HEK293 (cell line): ENCODE results near the gene LACTBL1.

Experiments used
- CTCF ChIA-PET: fragments of 350-600 bp; formaldehyde crosslinking; extraction: SDS; loops from one replicate; lab custom pipeline; 2021; ENCODE audit warnings: antibody characterized with exemption; lab: Yijun Ruan, JAX
- POLR2A ChIA-PET: fragments of 300-600 bp; formaldehyde crosslinking; extraction: SDS; loops from one replicate; lab custom pipeline; 2020; ENCODE audit warnings: antibody characterized with exemption, inconsistent platforms; lab: Yijun Ruan, JAX
- H3K27ac ChIP-seq: fragments of 200-500 bp; sonication (Bioruptor generic); 2 replicates; pipeline ENCODE4 v1.5.1; 2014; ENCODE audit warnings: low read depth, low read length, control low read depth, inconsistent platforms; ENCODE audit errors: extremely low read depth
- H3K36me3 ChIP-seq, 2 experiments: fragments of 200-500 bp in 1 of 2; sonication (Bioruptor generic) in 1 of 2; 1 replicate in 1 of 2; 2 replicates in 1 of 2; pipeline ENCODE4 v1.5.1; 2014 to 2017; ENCODE audit warnings: inconsistent platforms in 2 of 2, low read length in 2 of 2; ENCODE audit not compliant: control insufficient read depth in 2 of 2, insufficient read depth in 1 of 2
- H3K4me1 ChIP-seq: fragments of 200-500 bp; sonication (Bioruptor generic); 2 replicates; pipeline ENCODE4 v1.5.1; 2014; ENCODE audit warnings: mild to moderate bottlenecking, low read length, inconsistent platforms; ENCODE audit not compliant: control insufficient read depth, insufficient read depth
- H3K4me3 ChIP-seq: 2 replicates; pipeline ENCODE4 v1.5.1; 2011; ENCODE audit warnings: low read depth, mild to moderate bottlenecking, control low read depth, low read length, moderate library complexity
- H3K9me3 ChIP-seq: fragments of 200-500 bp; sonication (Bioruptor generic); 2 replicates; pipeline ENCODE4 v1.5.1; 2014; ENCODE audit warnings: low read depth, low read length, inconsistent platforms; ENCODE audit not compliant: control insufficient read depth, insufficient read depth
- GFI1B ChIP-seq: fragments of 450-650 bp; formaldehyde crosslinking; IDR thresholded peaks from 2 replicates; pipeline ENCODE4 v1.5.1; 2016; ENCODE audit warnings: missing biosample characterization, missing genetic modification characterization
- KLF7 ChIP-seq: fragments of 450-650 bp; formaldehyde crosslinking; IDR thresholded peaks from 2 replicates; pipeline ENCODE4 v1.5.1; 2016; ENCODE audit warnings: missing biosample characterization, missing genetic modification characterization, borderline replicate concordance
- PRDM2 ChIP-seq: fragments of 450-650 bp; formaldehyde crosslinking; IDR thresholded peaks from 2 replicates; pipeline ENCODE4 v1.5.1; 2016; ENCODE audit warnings: missing biosample characterization, missing genetic modification characterization, borderline replicate concordance
- SETDB1 ChIP-seq: IDR thresholded peaks from one replicate; pipeline ENCODE4 v1.6.1; 2017; ENCODE audit warnings: mild to moderate bottlenecking, low read length, moderate library complexity, mixed read lengths; ENCODE audit not compliant: insufficient read length
- ZFP69B ChIP-seq: fragments of 450-650 bp; formaldehyde crosslinking; IDR thresholded peaks from 2 replicates; pipeline ENCODE4 v1.5.1; 2016; ENCODE audit warnings: missing biosample characterization, missing genetic modification characterization
- ZNF10 ChIP-seq: fragments of 450-650 bp; formaldehyde crosslinking; IDR thresholded peaks from 2 replicates; pipeline ENCODE4 v1.5.1; 2017; ENCODE audit warnings: missing biosample characterization, missing genetic modification characterization
- ZNF114 ChIP-seq: fragments of 450-650 bp; formaldehyde crosslinking; IDR thresholded peaks from 2 replicates; pipeline ENCODE4 v1.5.0; 2017; ENCODE audit warnings: missing biosample characterization, missing genetic modification characterization
- ZNF138 ChIP-seq: fragments of 450-650 bp; formaldehyde crosslinking; IDR thresholded peaks from 2 replicates; pipeline ENCODE4 v1.5.1; 2016; ENCODE audit warnings: missing biosample characterization, missing genetic modification characterization, borderline replicate concordance
- ZNF174 ChIP-seq: fragments of 450-650 bp; formaldehyde crosslinking; IDR thresholded peaks from 2 replicates; pipeline ENCODE4 v1.5.0; 2017; ENCODE audit warnings: missing biosample characterization, mild to moderate bottlenecking, missing genetic modification characterization
- ZNF335 ChIP-seq: fragments of 450-650 bp; formaldehyde crosslinking; conservative IDR thresholded peaks from 2 replicates; pipeline ENCODE4 v1.5.1; 2016; ENCODE audit warnings: missing biosample characterization, missing genetic modification characterization
- ZNF423 ChIP-seq: fragments of 450-650 bp; formaldehyde crosslinking; IDR thresholded peaks from 2 replicates; pipeline ENCODE4 v1.5.1; 2016; ENCODE audit warnings: missing biosample characterization, missing genetic modification characterization
- ZNF521 ChIP-seq: fragments of 450-650 bp; formaldehyde crosslinking; IDR thresholded peaks from 2 replicates; pipeline ENCODE4 v1.5.1; 2017; ENCODE audit warnings: missing biosample characterization, mild to moderate bottlenecking, missing genetic modification characterization
- ZNF558 ChIP-seq: fragments of 450-650 bp; formaldehyde crosslinking; IDR thresholded peaks from 2 replicates; pipeline ENCODE4 v1.5.1; 2016; ENCODE audit warnings: missing biosample characterization, missing genetic modification characterization
- ZNF621 ChIP-seq: fragments of 450-650 bp; formaldehyde crosslinking; IDR thresholded peaks from 2 replicates; pipeline ENCODE4 v1.5.1; 2017; ENCODE audit warnings: missing biosample characterization, missing genetic modification characterization
- ZNF654 ChIP-seq: fragments of 450-650 bp; formaldehyde crosslinking; IDR thresholded peaks from 2 replicates; pipeline ENCODE4 v1.5.1; 2016; ENCODE audit warnings: low read depth, missing biosample characterization, missing genetic modification characterization
- ZNF660 ChIP-seq: fragments of 450-650 bp; IDR thresholded peaks from 2 replicates; pipeline ENCODE4 v1.5.1; 2018; ENCODE audit warnings: missing biosample characterization, mild to moderate bottlenecking, missing genetic modification characterization
- ZNF701 ChIP-seq: fragments of 450-650 bp; formaldehyde crosslinking; IDR thresholded peaks from 2 replicates; pipeline ENCODE4 v1.5.1; 2016; ENCODE audit warnings: missing biosample characterization, missing genetic modification characterization
- ZNF791 ChIP-seq: fragments of 450-650 bp; formaldehyde crosslinking; IDR thresholded peaks from 2 replicates; pipeline ENCODE4 v1.5.1; 2016; ENCODE audit warnings: missing biosample characterization, missing genetic modification characterization
- ZSCAN5A ChIP-seq: fragments of 450-650 bp; formaldehyde crosslinking; IDR thresholded peaks from 2 replicates; pipeline ENCODE4 v1.5.1; 2016; ENCODE audit warnings: missing biosample characterization, missing genetic modification characterization
- TF ChIP-seq, protein P1 (sequence below): fragments of 450-650 bp; formaldehyde crosslinking; optimal IDR thresholded peaks from 2 replicates; pipeline ENCODE3; 2016; ENCODE audit warnings: missing biosample characterization, mild to moderate bottlenecking, missing genetic modification characterization
- TF ChIP-seq, protein P2 (sequence below): fragments of 450-650 bp; formaldehyde crosslinking; conservative IDR thresholded peaks from 2 replicates; pipeline ENCODE4 v1.5.1; 2016; ENCODE audit warnings: low read depth, missing biosample characterization, missing genetic modification characterization

The LACTBL1 gene

DNA sequence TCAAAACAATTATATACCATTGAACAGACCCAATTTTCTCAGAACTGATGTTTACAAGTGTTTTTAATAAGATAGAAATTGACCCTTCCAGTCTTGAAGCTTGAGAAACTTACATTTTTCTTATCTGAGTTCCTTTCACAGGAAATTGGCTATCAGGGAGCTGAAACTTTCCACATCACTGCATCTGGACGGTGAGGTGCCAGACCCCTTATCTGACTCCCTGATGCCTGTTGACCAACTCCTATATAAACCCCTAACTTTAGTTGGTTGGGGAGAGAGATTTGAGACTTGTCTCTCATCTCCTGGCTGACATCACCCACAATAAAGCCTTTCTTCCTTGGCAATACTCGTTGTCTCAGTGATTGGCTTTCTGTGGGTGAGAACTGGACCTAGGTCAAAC lies 31.4 kb downstream of the LACTBL1 start:
- Histone ChIP-seq H3K4me3 (no peak overlapping the region), H3K9me3 (no peaks in the 10 kb centered on the region), H3K4me1 (no peaks in the 10 kb centered on the region), H3K27ac (no peak overlapping the region), H3K36me3 (no peaks in the 10 kb centered on the region)
- ChIA-PET CTCF (interaction anchor here (1.4 kb wide), 1 partner anchor 11 kb away, joined by 5 read pairs; no protein-coding TSS in a partner anchor), POLR2A (no interaction called here)
- TF ChIP-seq ZNF558 (tag by site-specific recombination), result no peak
- peak; percentile 89 for TF ChIP-seq SETDB1

GRCh38 chr1:22936681-22937080 lies 36.0 kb downstream of the LACTBL1 start:
- no peak overlapping the region for H3K27ac ChIP-seq
- no peak overlapping the region for H3K4me3 ChIP-seq
- ChIA-PET CTCF (interaction anchor here (0.6 to 1.2 kb wide), 3 partner anchors 27 to 130 kb away, joined by 3 to 5 read pairs (median 5); no protein-coding TSS in a partner anchor), POLR2A (no interaction called here)
- H3K36me3 ChIP-seq, result no peaks in the 10 kb centered on the region
- no peaks in the 10 kb centered on the region for H3K4me1 ChIP-seq
- no peaks in the 10 kb centered on the region for H3K9me3 ChIP-seq
- TF ChIP-seq ZNF335 (tag by site-specific recombination), result no peak
- no peak for TF ChIP-seq KLF7 (tag by site-specific recombination)
- no peak for TF ChIP-seq ZNF621
- TF ChIP-seq ZNF423 (tag by site-specific recombination), result no peak
- no peak for TF ChIP-seq PRDM2
- TF ChIP-seq ZSCAN5A (tag by site-specific recombination), result no peak
- TF ChIP-seq ZNF174 (tag by site-specific recombination), result no peak
- TF ChIP-seq, protein P1, sequence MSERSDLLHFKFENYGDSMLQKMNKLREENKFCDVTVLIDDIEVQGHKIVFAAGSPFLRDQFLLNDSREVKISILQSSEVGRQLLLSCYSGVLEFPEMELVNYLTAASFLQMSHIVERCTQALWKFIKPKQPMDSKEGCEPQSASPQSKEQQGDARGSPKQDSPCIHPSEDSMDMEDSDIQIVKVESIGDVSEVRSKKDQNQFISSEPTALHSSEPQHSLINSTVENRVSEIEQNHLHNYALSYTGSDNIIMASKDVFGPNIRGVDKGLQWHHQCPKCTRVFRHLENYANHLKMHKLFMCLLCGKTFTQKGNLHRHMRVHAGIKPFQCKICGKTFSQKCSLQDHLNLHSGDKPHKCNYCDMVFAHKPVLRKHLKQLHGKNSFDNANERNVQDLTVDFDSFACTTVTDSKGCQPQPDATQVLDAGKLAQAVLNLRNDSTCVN, result no peak
- TF ChIP-seq ZNF138, result no peak
- TF ChIP-seq ZNF10, result no peak
- no peak for TF ChIP-seq ZNF521
- no peak for TF ChIP-seq ZNF660
- TF ChIP-seq ZNF791 (tag by site-specific recombination), result no peak
- no peak for TF ChIP-seq ZFP69B (tag by site-specific recombination)
- no peak for TF ChIP-seq ZNF654 (tag by site-specific recombination)
- no peak for TF ChIP-seq ZNF114 (tag by site-specific recombination)
- TF ChIP-seq, protein P2, sequence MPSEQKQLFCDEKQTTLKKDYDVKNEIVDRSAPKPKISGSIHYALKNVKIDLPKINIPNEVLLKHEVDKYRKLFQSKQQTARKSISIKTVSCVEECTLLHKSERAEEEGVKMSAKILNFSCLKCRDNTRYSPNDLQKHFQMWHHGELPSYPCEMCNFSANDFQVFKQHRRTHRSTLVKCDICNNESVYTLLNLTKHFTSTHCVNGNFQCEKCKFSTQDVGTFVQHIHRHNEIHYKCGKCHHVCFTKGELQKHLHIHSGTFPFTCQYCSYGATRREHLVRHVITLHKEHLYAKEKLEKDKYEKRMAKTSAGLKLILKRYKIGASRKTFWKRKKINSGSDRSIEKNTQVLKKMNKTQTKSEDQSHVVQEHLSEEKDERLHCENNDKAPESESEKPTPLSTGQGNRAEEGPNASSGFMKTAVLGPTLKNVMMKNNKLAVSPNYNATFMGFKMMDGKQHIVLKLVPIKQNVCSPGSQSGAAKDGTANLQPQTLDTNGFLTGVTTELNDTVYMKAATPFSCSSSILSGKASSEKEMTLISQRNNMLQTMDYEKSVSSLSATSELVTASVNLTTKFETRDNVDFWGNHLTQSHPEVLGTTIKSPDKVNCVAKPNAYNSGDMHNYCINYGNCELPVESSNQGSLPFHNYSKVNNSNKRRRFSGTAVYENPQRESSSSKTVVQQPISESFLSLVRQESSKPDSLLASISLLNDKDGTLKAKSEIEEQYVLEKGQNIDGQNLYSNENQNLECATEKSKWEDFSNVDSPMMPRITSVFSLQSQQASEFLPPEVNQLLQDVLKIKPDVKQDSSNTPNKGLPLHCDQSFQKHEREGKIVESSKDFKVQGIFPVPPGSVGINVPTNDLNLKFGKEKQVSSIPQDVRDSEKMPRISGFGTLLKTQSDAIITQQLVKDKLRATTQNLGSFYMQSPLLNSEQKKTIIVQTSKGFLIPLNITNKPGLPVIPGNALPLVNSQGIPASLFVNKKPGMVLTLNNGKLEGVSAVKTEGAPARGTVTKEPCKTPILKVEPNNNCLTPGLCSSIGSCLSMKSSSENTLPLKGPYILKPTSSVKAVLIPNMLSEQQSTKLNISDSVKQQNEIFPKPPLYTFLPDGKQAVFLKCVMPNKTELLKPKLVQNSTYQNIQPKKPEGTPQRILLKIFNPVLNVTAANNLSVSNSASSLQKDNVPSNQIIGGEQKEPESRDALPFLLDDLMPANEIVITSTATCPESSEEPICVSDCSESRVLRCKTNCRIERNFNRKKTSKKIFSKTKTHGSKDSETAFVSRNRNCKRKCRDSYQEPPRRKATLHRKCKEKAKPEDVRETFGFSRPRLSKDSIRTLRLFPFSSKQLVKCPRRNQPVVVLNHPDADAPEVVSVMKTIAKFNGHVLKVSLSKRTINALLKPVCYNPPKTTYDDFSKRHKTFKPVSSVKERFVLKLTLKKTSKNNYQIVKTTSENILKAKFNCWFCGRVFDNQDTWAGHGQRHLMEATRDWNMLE (tag by site-specific recombination), result no peak
- no peak for TF ChIP-seq GFI1B (tag by site-specific recombination)
- no peak for TF ChIP-seq ZNF701 (tag by site-specific recombination)
